ENCODE measurements around the gene CXCL17. TPM values are rescaled to one million over a fixed set of nuclear protein-coding genes. Genes with fewer than 3 reads are reported as not detected.
"Not testable (repeated sequence)": the region's sequence is repeated elsewhere in the genome, so short reads cannot be mapped to it uniquely, and the experiment has no call there.

Gene CXCL17, protein sequence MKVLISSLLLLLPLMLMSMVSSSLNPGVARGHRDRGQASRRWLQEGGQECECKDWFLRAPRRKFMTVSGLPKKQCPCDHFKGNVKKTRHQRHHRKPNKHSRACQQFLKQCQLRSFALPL
- not detected for total RNA-seq
- polyA plus RNA-seq, result under 1 TPM; 0.11 to 0.19 (median 0.12) TPM
- long read RNA-seq, donor 1, result 0 reads
- long read RNA-seq, donor 2, result 0 reads

DNA sequence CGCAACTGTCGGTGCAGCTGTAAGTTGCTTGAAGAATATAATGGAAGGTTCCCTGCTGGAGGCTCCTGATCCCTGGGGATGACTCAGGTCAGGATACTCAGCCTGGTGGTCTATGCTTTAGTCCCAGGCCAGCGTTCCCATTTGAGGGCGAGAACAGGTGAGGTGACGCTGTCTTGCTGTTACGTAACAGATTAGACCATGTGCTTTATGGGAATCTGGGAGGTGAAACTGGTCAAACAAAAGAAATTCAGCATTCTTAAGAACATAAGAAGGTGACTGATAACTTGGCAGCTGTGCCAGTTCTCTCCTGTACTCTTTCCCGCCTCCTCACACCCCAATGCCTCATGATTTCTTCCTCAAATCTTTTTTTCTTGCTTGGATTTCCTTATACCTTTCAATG is at the start of gene CXCL17:
CXCL17 (minus strand) TSS at position 114 of the 400 bp plus-strand sequence. CDS start 114 bp downstream, outside the sequence.
- 86 to 93% (median 92%) methylated on average over 7 of the region's 7 CpGs for WGBS, 5 donors
- Histone ChIP-seq H3K27ac (no peak within 1 kb of the TSS), H3K36me3 (no peaks in the 10 kb centered on the region), H3K4me3 (no peak within 1 kb of the TSS), H3K9me3 (no peaks in the 10 kb centered on the region), H3K4me1 (peaks cover 6 to 35% (median 14%) of the 10 kb centered on the region in 6 donors), H3K27me3 (replicated peaks in 1 of 7) (no peaks in the 10 kb centered on the region)
- no peak for DNase-seq
- intact Hi-C loops (cut with DNase I; ENCODE audit: low total_unique reads), result no loop called here
- TF ChIP-seq POLR2AphosphoS5 (IDR thresholded peaks at IDR 0.05) (no peak), POLR2A (IDR thresholded peaks at IDR 0.05) (no peak)
- TF ChIP-seq, protein P1, sequence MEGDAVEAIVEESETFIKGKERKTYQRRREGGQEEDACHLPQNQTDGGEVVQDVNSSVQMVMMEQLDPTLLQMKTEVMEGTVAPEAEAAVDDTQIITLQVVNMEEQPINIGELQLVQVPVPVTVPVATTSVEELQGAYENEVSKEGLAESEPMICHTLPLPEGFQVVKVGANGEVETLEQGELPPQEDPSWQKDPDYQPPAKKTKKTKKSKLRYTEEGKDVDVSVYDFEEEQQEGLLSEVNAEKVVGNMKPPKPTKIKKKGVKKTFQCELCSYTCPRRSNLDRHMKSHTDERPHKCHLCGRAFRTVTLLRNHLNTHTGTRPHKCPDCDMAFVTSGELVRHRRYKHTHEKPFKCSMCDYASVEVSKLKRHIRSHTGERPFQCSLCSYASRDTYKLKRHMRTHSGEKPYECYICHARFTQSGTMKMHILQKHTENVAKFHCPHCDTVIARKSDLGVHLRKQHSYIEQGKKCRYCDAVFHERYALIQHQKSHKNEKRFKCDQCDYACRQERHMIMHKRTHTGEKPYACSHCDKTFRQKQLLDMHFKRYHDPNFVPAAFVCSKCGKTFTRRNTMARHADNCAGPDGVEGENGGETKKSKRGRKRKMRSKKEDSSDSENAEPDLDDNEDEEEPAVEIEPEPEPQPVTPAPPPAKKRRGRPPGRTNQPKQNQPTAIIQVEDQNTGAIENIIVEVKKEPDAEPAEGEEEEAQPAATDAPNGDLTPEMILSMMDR (IDR thresholded peaks at IDR 0.05 in 8 of 11, conservative IDR thresholded peaks at IDR 0.05 in 3 of 11), result no peak

DNA sequence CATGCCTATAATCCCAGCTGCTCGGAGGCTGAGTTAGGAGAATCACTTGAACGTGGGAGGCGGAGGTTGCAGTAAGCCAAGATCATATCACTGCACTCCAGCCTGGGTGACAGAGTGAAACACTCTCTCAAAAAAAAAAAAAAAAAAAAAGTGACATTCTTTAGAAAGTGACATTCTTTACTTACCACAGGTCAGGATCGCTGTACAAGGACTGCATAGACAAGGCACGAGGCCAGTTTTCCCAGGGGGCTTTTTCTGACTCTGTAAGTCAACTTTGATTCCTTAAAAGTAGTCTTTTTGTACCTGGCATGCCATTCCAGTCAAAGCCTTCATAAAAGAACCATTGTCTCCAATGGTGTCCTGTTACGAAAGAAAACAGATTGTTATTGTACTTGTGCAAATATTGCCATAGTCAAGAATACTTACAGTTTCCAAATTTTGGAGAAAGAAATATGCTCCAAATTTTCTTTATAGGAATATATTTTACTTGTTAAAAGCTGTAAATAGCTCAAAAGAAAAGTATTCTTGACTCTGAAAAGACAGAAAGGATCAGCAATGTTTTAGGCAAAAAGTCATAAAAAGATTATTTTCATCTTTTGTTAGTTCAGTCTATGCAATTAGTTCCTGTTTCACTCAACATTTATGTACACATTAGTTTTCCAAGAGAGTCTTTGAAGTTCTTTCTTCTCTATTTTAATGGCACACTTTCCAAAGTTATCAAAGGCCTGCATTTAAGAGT is 46.2 kb upstream of the CXCL17 start:
- Histone ChIP-seq H3K4me3 (no peak overlapping the region), H3K27me3 (replicated peaks in 1 of 7) (no peaks in the 10 kb centered on the region), H3K36me3 (no peaks in the 10 kb centered on the region), H3K27ac (no peak overlapping the region), H3K4me1 (no peaks in the 10 kb centered on the region), H3K9me3 (no peaks in the 10 kb centered on the region)
- DNase-seq, result no peak
- intact Hi-C loops (cut with DNase I; ENCODE audit: low total_unique reads), result no loop called here
- TF ChIP-seq, protein P1 (IDR thresholded peaks at IDR 0.05 in 8 of 11, conservative IDR thresholded peaks at IDR 0.05 in 3 of 11), result no peak
- no peak for TF ChIP-seq POLR2AphosphoS5 (IDR thresholded peaks at IDR 0.05)
- TF ChIP-seq POLR2A (IDR thresholded peaks at IDR 0.05), result no peak
- 84 to 98% (median 92%) methylated on average over 6 of the region's 6 CpGs for WGBS, 5 donors

DNA sequence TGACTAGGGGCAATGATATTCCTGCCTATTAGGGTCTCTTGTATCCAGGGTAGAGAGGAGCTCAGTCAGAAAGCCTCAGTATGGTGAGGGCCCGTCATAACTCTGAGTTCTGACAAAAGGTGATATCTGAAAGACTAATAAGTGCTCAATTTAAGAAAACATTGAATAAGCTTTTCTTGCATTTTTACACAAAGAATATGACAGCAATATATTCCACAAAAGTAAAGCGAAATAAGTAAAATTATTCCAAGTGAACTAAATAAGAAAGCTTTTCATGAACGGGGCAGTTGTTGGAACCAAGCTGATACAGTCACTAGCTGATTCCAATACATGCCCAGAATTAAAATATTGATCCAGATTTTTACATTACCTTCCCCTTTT is 45.0 kb upstream of the CXCL17 start:
- WGBS, 5 donors, result 89 to 96% (median 91%) methylated on average over 3 of the region's 3 CpGs
- intact Hi-C loops (cut with DNase I; ENCODE audit: low total_unique reads), result no loop called here
- no peak for DNase-seq
- Histone ChIP-seq H3K27ac (no peak overlapping the region), H3K27me3 (replicated peaks in 1 of 7) (no peaks in the 10 kb centered on the region), H3K4me1 (no peaks in the 10 kb centered on the region), H3K36me3 (no peaks in the 10 kb centered on the region), H3K9me3 (no peaks in the 10 kb centered on the region), H3K4me3 (no peak overlapping the region)
- TF ChIP-seq POLR2AphosphoS5 (IDR thresholded peaks at IDR 0.05), result no peak
- TF ChIP-seq, protein P1 (IDR thresholded peaks at IDR 0.05 in 8 of 11, conservative IDR thresholded peaks at IDR 0.05 in 3 of 11), result no peak
- TF ChIP-seq POLR2A (IDR thresholded peaks at IDR 0.05), result no peak

DNA sequence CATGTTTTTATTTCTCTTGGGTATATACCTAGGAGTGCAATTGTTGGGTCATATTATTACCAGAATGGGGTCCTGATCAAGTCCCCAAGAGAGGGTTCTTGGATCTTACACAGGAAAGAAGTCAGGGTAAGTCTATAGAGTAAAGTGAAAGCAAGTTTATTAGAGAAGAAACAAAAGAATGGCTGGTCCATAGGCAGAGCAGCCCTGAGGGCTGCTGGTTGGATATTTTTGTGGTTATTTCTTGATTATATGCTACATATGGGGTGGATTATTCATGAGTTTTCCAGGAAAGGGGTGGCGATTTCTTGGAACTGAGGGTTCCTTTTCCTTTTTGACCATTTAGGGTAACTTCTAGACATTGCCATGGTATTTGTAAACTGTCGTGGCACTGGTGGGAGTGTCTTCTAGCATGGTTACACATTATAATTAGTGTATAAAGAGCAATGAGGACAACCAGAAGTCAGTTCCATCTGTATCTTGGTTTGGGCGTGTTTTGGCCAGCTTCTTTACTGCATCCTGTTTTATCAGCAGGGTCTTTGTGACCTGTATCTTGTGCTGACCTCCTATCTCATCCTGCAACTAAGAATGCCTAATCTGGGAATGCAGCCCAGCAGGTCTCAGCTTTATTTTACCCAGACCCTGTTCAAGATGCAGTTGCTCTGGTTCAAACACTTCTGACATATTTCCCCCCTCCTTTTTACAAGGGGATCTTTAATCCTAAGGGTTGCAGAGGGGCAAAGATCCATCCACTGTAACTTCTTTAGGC is 44.5 kb upstream of the CXCL17 start:
- 77 to 85% (median 83%) methylated on average over 3 of the region's 3 CpGs for WGBS, 5 donors
- no peaks in the 10 kb centered on the region for H3K27me3 ChIP-seq (replicated peaks in 1 of 7)
- TF ChIP-seq POLR2A (IDR thresholded peaks at IDR 0.05) (no peak), POLR2AphosphoS5 (IDR thresholded peaks at IDR 0.05) (no peak)
- TF ChIP-seq, protein P1 (IDR thresholded peaks at IDR 0.05 in 8 of 11, conservative IDR thresholded peaks at IDR 0.05 in 3 of 11), result no peak
- intact Hi-C loops (cut with DNase I; ENCODE audit: low total_unique reads), result no loop called here
- no peaks in the 10 kb centered on the region for H3K36me3 ChIP-seq
- no peaks in the 10 kb centered on the region for H3K4me1 ChIP-seq
- H3K27ac ChIP-seq, result no peak overlapping the region
- no peaks in the 10 kb centered on the region for H3K9me3 ChIP-seq
- DNase-seq, result no peak
- H3K4me3 ChIP-seq, result no peak overlapping the region

DNA sequence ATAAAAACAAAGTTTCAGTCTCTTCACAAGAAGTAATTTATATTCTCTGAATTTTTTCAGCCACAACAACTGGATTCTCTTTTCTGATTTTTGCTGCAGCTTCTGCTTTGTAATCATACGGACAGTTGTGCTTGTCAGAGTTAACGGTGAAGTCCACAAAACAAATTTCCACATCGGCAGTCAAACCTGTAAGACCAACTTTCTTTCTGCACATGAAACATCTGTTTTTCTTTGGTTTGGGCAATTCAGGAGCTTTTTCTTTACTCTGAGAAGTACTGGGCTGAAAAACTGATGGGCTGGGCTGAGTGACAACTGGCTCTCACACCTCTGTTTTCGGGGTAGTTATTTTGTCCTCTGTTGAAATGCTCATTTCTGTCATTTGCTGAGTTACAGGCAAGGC is 42.3 kb upstream of the CXCL17 start:
- H3K4me3 ChIP-seq; H3K27me3 ChIP-seq (replicated peaks in 1 of 7); DNase-seq; intact Hi-C loops (cut with DNase I; ENCODE audit: low total_unique reads); H3K36me3 ChIP-seq; H3K9me3 ChIP-seq; H3K27ac ChIP-seq: not testable (repeated sequence)
- peaks cover 5 to 18% (median 15%) of the 10 kb centered on the region in 6 donors for H3K4me1 ChIP-seq
- 82 to 90% (median 85%) methylated on average over 4 of the region's 4 CpGs for WGBS, 5 donors
